ENCODE measurements around the gene ZMYM5.
A peak's percentile ranks its signal among the peaks of the same experiment; 100 is the strongest.
"Not testable (repeated sequence)": the region's sequence is repeated elsewhere in the genome, so short reads cannot be mapped to it uniquely, and the experiment has no call there.

The ZMYM5 gene

GRCh38 chr13:19834704-19835103, 28.7 kb downstream of the ZMYM5 start:
- DNase-seq (ENCODE audit: extremely low spot score, insufficient read length, low read depth) (no peak), FAIRE-seq (no peak)

- DNase-seq (ENCODE audit: extremely low spot score, insufficient read length, low read depth) (no peak), FAIRE-seq (no peak)
These were observed 40.8 kb downstream of the ZMYM5 start for GRCh38 chr13:19822673-19823072.

GRCh38 chr13:19818223-19818842, 45.1 kb downstream of the ZMYM5 start:
- DNase-seq (ENCODE audit: extremely low spot score, insufficient read length, low read depth) (no peak), FAIRE-seq (no peak)

GRCh38 chr13:19817510-19818158, 45.8 kb downstream of the ZMYM5 start:
- no peak for DNase-seq (ENCODE audit: extremely low spot score, insufficient read length, low read depth)
- FAIRE-seq = no peak

DNA sequence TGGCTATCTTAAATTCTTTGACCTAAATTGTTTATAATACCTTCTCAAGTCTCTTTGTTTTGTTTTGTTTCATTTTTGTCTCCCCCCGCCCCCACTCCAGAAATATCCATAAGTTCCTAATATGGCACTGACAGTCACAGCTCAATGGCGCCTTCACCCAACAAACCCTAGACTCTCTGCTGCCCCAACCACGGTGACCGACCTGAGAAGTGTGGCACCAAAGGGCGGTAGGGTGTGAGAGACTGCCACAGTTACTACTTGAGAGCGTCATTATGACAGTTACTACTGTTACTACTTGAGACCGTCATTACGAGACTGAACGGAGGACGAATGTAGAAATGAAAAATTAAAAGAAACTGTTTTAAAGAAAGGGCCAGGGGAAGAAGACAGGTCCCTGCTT, 46.3 kb downstream of the ZMYM5 start:
- DNase-seq (ENCODE audit: extremely low spot score, insufficient read length, low read depth) = no peak
- FAIRE-seq = no peak

DNA sequence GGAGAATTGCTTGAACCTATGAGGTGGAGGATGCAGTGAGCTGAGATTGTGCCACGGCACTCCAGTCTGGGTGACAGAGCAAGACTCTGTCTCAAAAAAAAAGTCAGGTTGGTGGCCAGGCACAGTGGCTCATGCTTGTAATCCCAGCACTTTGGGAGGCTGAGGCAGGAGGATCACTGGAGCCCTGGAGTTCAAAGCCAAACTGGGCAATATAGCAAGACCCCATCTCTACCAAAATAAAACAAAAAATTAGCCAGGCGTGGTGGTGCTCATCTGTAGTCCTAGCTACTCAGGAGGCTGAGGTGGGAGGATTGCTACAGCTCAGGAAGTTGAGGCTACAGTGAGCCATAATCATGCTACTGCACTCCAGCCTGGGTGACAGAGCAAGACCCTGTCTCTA, 47.6 kb downstream of the ZMYM5 start:
- not testable (repeated sequence) for DNase-seq (ENCODE audit: extremely low spot score, insufficient read length, low read depth); FAIRE-seq

DNA sequence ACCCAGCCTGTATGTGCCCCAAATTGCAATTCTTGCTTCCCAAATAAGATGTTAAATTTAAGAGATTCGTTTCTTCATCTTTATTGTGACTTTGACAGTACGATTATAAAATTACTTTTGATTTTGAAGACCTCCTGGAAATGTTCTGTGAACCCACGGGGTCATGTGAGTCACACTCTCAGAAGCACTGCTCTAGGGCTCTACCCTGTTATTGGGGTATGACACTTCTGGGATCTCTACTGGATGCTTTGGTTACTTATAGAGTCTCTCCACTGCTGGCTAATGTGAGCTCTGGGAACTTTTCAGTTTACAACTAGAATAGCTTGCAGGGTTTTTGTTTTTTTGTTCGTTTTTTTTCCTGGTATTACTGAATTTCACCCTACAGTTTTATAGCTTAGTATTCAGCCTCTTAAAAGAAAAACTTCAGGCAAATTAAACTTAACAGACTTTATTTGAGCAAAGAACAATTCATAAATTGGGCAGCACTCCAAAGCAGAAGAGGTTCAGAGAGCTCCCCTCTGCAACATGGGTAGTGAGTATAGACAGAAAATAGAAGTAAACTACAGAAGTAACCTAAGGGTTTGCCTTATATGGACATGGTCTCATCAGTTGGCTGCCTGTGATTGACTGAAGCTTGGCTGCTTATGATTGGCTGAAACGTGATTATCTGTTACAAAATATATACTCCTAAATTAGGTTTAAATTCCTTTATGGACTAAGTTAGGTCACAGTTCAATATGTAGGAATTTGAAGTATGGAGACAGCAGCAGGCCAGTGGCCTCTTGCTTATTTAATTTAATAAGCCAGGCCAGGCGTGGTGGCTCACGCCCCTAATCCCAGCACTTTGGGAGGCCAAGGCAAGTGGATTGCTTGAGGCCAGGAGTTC, 52.2 kb downstream of the ZMYM5 start:
- FAIRE-seq = no peak
- DNase-seq (ENCODE audit: extremely low spot score, insufficient read length, low read depth) = no peak

GRCh38 chr13:19810151-19810550, 53.3 kb downstream of the ZMYM5 start:
- DNase-seq (ENCODE audit: extremely low spot score, insufficient read length, low read depth) = no peak
- FAIRE-seq = no peak

GRCh38 chr13:19805765-19806164, 57.7 kb downstream of the ZMYM5 start:
- no peak for DNase-seq (ENCODE audit: extremely low spot score, insufficient read length, low read depth)
- no peak for FAIRE-seq

DNA sequence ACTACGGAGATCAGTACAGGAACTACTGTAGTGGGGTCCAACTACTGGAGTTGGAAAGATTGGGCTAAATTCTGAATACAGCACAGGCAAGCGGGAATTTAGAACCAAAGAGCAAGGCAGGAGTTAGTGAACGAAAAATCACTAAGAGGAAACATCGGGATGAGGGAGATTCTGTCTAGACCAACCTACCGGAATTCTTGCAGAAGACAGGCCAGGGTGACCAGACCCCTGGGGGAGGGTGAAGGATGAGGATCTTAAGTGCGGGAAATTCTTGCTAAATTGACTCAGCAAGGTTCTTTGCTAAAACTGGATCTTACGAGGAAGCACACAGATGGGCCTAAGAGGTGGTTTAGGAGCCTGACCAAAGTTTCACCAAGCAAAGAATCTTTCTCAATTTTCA, 67.5 kb downstream of the ZMYM5 start:
- DNase-seq (ENCODE audit: extremely low spot score, insufficient read length, low read depth) (no peak), FAIRE-seq (peak; percentile 5)

GRCh38 chr13:19794631-19795030, 68.8 kb downstream of the ZMYM5 start:
- no peak for FAIRE-seq

DNA sequence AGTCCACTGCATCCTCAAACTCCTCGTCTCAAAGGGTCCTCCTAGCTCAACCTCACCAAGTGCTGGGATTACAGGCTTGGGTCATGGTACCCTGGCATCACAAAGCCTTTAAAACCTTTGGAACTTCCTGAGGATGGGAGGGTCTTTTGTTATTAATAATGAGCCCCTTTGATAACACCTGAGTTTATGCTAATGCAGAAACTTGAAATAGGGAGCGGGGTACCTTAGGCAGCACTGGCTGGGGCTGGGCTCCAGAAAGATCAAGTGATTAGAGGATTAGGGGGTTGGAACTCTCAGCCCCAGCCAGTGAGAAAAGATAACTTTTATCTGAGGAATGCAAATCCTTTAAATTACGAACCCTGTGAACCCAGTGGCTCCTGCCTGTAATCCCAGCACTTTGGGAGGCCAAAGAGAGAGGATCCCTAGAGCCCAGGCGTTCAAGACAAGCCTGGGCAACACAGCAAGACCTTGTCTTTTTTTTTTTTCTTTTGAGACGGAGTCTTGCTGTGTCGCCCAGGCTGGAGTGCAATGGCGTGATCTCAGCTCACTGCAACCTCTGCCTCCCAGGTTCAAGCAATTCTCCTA, 71.4 kb downstream of the ZMYM5 start:
- FAIRE-seq (no peak), DNase-seq (ENCODE audit: extremely low spot score, insufficient read length, low read depth) (no peak)

More at GRCh38 chr13:19794631-19795030, 68.8 kb downstream of the ZMYM5 start:
- DNase-seq (ENCODE audit: extremely low spot score, insufficient read length, low read depth) = no peak

- DNase-seq (ENCODE audit: extremely low spot score, insufficient read length, low read depth) (peak; percentile 92), FAIRE-seq (peak; percentile 99)
These were observed 80.4 kb downstream of the ZMYM5 start, which contains the start of gene PSPC1 for GRCh38 chr13:19782727-19783682. TSS of gene PSPC1 (minus strand) at chr13:19782945. CDS start at chr13:19782757, 188 bp downstream.

GRCh38 chr13:19782049-19782726, 81.3 kb downstream of the ZMYM5 start:
- peak; percentile 59 for FAIRE-seq
- DNase-seq (ENCODE audit: extremely low spot score, insufficient read length, low read depth) = peak; percentile 5

GRCh38 chr13:19781526-19781925, 81.9 kb downstream of the ZMYM5 start:
- peak; percentile 64 for FAIRE-seq
- DNase-seq (ENCODE audit: extremely low spot score, insufficient read length, low read depth) = no peak

GRCh38 chr13:19780753-19781418, 82.6 kb downstream of the ZMYM5 start:
- not testable (repeated sequence) for DNase-seq (ENCODE audit: extremely low spot score, insufficient read length, low read depth)
- peak; percentile 35 for FAIRE-seq
